HG03460 (cell line): ENCODE data around the gene INSRR.

Experiments used
- ATAC-seq: cut with Tn5 transposase; IDR thresholded peaks from one replicate; pipeline ENCODE4 v1.9.1; 2021; ENCODE audit not compliant: unreplicated experiment

Gene INSRR

DNA sequence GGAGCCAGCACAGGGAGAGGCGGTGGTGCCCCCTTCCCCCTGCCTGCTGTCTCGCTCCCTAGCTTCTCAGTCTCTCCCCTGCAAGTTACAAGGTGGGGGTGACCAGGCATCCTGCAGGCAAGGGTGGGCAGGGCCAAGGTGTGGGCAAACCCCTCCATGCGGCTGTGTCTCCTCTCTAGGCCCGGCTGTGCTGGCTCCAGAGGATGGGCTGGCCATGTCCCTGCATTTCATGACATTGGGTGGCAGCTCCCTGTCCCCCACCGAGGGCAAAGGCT lies 16.4 kb upstream of the INSRR start:
- ATAC-seq, result no peak

DNA sequence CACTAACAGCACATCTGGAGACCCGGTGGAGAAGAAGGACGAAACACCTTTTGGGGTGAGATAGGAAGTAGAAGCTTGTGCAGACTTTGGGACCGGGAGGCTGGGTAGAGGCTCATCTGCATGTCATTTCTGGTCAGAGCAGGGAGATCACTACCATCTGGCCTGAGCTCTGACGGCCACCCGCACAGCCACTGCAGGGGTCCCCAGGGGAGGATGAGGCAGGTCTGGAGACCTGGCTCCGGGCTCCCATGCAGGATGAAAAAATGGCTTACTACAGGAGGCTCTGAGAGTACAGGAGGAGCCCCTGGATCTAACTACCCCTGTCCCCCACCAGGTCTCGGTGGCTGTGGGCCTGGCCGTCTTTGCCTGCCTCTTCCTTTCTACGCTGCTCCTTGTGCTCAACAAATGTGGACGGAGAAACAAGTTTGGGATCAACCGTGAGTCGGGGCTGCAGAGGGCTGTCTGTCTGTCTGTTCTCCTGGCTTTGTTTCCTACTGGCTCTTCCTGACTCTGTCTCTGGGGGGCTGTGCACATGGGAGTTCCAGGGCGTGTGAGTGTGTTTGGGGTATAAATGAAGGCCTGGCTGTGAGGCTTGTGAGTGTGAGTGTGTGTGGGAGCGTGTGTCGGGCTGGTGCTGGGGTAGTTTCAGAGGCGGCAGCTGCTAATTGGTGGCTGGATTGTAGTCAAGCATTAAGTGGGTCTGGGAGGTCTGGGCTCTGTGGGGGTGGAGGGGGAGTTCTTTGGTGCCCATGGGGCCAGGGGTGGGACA lies 15.8 kb upstream of the INSRR start:
- no peak for ATAC-seq

DNA sequence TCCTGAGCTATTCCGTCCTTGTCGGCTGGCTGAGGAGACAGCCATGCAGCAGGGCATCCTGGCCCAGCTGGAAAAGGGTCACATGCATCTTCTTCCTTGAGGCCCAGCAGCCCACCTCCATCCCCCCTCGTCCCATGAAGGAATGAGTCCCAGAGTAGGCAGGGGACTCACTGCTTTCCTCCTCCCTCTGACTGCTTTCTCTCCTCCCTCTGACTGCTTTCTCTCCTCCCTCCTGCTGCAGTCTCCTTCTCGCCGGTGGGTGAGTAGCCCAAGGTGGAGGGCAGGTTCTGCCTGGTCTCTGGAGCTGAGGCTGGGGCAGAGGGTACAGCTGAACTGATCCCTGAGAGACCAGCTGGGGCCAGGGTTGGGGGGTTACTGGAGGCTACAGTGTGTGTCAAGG lies 15.2 kb upstream of the INSRR start:
- no peak for ATAC-seq

DNA sequence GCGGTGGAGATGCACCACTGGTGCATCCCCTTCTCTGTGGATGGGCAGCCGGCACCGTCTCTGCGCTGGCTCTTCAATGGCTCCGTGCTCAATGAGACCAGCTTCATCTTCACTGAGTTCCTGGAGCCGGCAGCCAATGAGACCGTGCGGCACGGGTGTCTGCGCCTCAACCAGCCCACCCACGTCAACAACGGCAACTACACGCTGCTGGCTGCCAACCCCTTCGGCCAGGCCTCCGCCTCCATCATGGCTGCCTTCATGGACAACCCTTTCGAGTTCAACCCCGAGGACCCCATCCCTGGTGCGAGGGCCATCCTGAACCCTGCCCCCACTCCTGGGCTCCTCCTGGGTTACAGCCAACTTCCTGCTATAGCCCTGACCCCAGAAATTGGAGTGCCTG lies 14.7 kb upstream of the INSRR start:
- no peak for ATAC-seq

DNA sequence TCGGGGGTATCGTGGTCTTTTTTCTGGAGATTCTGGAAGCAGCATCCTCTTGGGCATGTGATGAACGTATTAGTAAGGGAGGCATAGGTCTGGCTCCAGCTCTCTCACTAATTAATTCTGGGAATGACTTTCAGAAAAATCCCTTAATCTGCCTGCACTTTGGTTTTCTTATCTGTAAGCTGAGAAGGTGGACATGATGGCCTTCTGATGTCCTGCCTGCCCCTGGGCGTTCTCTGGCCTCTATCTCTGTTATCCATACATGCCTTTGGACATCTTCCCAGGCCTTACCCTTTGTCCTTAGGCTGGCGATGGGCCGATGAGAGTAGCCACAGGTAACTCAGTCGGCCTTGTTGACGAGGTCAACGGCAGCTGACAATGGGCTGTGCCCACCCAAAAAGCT lies 10.5 kb upstream of the INSRR start:
- no peak for ATAC-seq

DNA sequence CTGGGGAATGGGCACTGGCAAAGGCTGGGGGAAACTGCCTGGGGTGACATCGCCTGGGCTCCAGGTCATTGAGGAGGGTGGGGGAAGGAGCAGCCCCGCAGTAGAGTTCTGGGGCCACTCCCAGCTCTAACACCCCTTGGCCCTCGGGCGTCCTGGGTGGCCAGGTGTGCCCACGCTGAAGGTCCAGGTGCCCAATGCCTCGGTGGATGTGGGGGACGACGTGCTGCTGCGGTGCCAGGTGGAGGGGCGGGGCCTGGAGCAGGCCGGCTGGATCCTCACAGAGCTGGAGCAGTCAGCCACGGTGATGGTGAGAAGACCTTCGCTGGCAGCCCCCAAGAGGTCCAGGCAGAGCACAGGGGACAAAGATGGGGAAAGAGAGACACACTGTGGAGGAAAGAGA lies 9.4 kb upstream of the INSRR start:
- no peak for ATAC-seq

DNA sequence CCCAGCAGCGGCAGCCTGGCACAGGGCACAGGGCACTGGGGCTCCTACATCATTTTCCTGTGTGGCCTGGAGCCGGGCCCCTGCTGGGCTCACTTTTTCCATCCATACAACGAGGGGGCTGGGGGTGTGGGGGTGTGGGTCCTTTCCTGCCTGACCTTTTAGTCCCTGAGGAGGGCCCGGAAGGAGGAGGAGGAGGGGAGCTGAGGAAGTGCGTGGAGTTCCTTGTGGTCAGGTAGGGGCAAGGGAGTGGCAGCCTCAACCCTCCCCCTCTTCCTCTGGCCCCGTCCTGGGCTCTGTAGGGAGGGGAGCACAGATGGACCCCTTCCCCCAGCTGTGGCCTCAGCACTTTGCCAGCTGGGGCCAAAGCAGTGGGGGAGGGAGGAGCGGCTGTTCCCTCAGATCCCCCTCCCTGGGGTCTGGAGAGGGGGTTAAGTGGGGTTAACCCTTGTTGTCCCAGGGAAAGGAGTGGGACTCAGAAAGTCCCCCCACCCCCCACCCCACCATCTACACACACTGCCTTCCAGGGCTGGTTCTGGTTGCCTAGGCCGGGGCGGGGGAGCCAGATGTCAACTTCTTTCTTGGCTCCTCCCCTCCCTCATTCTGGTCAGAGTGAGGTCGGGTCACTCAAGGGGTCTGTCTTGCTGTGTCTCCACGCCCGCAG lies 7.5 kb upstream of the INSRR start:
- ATAC-seq, result no peak

DNA sequence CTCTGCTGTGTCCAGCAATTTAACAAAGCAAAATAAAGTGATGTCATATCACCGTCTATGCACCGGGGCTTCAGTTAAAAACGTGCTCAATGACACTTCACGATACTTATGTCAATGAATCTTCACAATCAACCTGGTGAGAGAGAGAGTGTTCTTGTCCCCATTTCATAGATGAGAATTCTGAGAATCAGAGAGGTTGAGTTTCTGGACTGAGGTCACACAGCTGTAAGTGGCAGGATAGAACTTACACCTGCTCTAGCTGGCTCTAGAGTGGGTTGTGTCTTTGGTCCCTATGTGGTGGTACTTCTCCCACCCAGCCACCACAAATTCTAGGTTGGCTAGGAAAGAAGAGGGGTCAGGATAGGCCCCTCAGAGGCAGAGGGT lies 6.9 kb upstream of the INSRR start:
- no peak for ATAC-seq

DNA sequence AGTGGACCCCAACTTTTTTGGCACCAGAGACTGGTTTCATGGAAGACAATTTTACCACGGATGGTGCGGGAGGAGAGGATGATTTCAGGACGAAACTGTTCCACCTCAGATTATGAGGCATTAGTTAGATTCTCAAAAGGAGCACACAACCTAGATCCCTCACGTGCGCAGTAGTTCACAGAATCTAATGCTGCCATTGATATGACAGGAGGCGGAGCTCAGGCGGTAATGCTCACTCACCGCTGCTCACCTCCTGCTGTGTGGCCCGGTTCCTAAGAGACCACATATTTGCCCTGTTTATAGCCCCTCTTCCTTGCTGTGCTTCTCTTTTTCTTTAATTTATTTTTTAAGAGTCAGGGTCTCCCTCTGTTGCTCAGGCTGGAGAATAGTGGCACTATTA lies 6.3 kb upstream of the INSRR start:
- ATAC-seq, result no peak

DNA sequence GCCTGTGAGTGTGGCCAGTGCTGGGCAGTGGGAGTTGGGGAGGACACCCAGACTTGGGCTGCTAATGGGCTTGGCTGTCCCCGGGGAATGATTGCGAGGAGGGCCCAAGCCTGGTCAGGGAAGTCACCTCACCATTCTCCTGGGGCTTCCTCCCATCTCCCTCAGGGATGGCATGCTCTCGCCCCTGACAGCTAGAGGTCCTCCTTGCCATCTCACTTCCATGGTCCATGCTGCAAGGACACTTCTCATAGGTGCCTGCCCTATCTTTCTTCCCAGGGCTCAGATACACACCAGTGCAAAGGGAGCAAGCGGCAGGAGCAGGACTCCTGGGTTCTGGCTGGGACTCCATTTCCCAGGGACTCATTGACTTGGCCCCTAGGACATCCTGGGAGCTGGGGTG lies 5.9 kb upstream of the INSRR start:
- no peak for ATAC-seq

DNA sequence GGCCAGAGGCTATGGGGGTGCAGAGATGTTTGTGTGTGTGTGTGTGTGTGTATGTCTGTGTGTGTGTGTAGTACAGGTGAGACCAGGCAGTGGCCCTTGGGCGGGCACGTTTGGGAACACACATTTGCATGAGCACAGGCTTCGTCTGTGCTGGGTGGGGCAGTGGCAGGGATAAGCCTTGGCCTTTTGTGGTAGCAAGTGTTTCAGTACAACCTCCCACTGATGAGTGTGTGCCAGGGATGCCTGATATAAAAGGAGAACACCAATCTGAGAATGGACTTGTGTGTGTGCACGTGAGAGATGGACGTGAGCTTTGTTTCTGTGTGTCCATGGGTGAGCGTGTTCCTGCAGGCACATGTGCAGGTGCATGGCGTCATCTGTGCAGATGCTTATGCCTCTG lies 4.7 kb upstream of the INSRR start:
- ATAC-seq, result no peak

DNA sequence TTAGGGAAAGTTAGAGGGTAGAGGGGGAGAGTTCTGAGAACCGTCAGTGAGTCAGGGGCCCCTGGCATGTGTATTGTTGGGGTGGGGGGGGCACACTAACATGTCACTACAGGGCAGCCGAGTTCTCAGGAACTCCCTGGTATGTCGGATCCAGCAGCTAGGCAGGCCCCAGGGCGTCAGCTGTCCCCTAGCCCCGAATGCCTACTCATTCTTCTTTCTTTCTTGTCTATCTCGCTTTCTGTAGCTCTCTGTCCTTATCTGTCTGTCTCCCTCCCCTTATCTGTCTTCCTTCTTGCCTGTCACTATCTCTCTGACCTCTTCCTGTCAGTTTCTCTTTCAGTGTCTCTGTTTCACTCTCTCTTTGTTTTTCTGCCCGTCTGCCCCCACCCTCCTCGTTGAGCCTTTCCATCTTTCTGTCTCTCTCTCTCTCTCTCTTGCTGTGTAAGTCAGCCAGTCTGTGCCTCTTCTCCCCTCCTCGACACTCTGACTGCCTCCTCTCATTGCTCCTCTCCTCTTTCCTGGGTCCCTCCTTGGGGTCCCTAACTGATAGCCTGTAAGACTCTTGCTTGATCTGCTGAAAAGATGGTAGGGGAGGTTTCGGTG lies 4.2 kb upstream of the INSRR start:
- ATAC-seq, result no peak

DNA sequence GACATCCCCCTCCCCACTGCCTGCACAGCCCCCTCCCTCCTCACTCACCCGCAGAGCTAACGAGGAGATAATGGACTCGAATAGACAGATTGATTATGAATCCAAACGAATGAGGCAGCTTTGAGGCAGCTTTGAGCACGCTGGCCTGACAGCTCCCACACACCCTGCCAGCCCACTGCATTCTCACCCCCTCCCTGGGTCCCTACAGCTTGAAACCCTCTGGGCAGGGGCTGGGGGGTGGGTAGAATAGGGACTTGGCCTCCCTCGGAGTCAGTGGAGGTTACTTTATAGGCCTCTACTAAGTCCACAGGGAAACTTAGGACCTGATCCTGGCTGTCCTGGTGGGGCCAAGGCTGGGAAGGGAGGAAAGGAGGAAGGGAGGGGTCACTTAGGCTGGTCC lies 3.7 kb upstream of the INSRR start:
- ATAC-seq, result no peak

DNA sequence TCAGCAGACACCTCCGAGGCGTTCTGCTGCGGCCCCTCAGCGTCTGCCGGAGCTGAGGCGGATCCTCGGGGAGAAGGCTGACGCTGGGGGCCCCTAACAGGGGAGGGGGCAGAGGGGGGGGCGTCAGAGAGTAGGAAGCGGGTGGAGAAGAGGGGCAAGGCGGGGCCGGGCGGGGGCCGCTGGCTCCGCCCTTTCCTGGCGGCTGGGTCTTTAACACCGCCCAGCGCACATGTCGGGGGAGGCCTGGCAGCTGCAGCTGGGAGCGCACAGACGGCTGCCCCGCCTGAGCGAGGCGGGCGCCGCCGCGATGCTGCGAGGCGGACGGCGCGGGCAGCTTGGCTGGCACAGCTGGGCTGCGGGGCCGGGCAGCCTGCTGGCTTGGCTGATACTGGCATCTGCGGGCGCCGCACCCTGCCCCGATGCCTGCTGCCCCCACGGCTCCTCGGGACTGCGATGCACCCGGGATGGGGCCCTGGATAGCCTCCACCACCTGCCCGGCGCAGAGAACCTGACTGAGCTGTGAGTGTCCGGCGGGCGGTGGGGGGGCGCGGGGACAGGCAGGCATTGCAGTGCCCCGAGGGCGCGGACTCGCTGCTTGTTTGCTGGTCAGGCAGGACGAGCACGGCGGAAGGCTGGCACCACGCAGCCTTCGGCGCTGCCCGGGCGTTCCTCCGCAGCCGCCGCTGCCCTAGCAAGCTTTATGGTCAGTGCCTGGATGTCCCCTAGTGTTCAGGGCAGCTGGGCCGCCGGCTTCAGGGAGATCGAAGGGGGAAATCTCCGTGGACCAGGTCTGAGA lies 1.9 kb upstream of the INSRR start, which contains the start of gene NTRK1:
TSS of gene NTRK1 (plus strand) at position 238 of the 796 bp plus-strand sequence. CDS start at position 308, 70 bp downstream.
- no peak for ATAC-seq

DNA sequence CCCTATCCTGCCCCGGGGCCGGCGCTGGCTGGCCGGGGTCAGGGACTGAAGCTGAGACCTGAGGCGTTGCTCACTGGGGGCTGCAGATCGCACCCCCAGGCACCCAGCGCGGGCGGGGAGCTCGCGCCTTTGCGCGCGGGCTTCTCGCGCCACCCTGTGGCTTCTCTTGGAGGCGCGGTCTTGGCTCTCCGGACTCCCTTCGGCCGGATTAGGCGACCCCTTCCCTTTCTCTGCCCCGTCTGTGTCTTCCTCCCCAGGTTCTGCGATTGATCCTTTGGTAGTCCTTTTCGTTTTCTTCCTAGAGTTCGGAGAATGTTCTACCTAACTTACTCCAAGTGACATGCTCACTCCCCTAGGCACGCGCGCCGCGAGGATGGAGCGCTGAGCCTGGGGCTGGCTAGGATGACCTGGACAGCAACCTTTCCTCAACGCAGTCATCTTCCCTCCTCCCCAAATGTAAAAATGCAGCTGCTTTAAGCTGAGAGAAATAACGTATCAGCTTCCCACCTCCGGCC lies 1.3 kb upstream of the INSRR start:
- ATAC-seq, result no peak

DNA sequence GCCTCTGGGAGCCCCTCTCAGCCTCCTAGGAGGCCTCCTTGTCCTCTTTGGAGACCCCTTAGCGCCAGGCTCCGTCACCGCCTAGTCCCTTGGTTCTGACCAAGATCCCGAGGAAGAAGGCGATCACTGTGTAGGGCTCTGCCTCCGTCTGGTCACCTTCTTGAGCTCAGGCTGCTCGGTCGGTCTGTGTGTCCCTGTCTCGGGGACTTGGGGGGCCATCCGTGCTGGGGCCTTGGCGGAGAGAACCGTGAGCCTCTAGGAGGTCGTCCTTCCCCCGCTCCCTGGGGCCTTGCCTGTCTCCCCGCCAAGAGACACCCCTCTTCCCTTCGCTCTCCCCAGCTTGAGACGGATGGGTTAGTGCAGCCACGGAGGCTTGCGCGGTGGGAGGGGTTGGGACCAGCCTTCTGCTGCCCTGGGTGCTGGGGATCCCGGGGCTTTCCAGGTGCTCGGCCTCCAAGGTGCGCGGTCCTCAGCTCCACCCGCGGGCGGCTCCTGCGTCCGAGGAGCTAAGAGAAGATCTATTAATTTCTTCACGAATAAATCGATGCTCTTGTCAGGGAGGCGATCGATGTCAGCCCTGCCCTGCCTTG lies 701 bp upstream of the INSRR start:
- no peak for ATAC-seq

DNA sequence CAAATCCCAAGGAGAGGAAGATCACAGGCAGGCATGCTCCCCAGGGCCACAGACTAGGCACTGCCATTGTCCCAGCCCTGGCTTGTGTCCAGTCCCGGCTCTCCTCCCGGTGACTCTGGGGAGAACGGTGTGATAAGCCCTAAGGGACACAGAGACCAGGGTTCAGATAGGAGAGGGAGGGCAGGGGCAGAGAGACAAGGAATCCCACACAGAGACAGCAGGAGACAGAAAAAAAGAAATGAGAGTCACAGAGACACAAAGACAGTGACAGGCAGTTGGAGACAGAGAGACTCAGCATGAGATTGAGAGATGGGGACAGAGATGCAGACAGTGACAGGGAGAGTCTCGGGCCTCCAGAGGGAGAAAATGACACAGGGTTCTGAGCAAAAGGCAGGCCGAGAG lies 361 bp downstream of the INSRR start:
- ATAC-seq, result no peak

DNA sequence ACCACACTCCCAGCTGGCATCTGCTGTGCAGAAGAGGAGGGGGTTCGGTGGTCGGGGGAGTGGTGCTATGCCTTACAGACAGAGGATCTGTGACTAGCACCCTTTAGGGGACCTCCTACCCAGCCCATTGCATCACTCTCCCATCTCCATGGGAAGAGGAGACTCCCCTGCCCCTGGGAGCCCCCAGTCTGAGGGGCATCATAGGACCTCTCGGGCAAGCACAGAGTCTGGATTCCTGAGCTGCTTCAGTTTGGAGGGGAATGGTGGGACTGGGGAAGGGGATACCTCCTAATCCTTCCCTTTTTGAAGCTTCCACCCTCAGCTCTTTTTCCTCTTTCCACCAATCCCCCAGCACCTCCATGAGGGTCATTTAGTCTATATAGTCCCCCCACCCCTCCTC lies 1.4 kb downstream of the INSRR start:
- no peak for ATAC-seq

DNA sequence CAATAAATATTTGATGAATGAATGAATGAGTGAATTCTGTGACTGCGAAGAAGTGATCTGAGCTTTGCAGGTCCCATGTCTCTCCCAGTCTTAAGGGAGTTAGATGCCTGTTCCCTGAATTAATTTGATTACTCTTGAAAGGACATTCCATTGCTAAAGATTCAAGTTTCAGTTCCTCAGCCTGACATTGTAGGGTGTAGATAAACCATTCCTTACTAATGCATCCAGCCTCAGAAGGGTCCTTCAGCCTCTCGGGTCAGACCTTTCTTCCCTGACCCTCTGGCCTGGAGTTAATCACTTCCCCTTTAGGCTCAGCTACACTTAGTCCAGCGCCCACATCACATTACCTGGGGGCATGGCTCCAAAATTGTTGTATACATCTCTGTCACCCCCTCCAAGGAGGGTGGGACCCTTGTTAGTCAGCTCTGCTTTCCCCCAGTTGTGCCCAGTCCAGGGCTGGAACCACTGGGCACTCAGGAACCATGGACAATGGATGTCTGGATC lies 2.6 kb downstream of the INSRR start:
- no peak for ATAC-seq

DNA sequence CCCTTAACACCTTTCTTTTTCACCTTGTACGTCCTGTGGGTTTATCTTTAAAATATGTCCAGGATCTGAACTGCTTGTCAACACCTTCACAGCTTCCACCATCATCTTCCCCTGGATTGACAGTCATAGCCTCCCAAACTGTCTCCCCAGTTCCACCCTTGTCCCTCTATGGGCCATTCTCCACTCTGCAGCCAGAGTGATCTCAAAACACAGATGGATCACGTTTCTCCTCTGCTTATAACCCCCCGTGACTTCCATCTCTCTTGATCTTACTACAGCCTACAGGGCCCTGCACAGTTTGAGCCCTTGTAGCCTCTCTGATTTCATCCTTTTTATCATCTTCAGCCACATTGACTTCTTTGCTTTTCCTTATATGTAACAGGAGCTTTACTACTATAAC lies 4.3 kb downstream of the INSRR start:
- no peak for ATAC-seq

DNA sequence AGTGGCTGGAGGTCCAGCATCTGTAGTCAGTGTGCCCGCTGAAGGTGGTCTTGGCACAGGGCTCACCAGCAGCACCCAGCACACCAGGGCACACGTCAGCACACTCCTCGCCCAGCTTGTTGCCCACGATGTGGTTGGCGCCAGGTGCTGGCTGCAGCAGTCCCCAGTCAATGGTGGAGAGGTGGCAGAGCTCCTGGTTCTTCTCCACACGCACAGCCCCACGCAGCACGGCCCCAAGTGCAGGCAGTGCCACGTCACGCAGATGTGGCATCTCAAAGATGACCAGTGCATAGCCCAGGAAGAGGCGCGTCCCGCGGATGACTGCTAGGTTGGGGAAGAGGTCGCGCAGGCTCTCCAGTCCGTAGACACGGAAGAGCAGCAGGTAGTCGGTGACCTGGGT lies 5.2 kb downstream of the INSRR start:
- ATAC-seq, result no peak
